Muscle of leg (tissue), 16 donors: ENCODE data around the gene TTBK2. TPM values are rescaled to one million over a fixed set of nuclear protein-coding genes. Genes with fewer than 3 reads are reported as not detected.
"Not testable (repeated sequence)": the region's sequence is repeated elsewhere in the genome, so short reads cannot be mapped to it uniquely, and the experiment has no call there.

Source experiments
- DNase-seq: peaks from one replicate; pipeline ENCODE4 v3.0.0; 2013
- H3K27ac ChIP-seq: one replicate; pipeline ENCODE4 v1.5.1; 2013; ENCODE audit warnings: mild to moderate bottlenecking, low read length, control low read depth
- H3K27me3 ChIP-seq: one replicate; pipeline ENCODE4 v1.6.1; 2013; ENCODE audit warnings: low read length; ENCODE audit not compliant: control insufficient read depth, insufficient read depth
- H3K36me3 ChIP-seq: one replicate; pipeline ENCODE4 v1.6.1; 2013; ENCODE audit warnings: low read length; ENCODE audit not compliant: control insufficient read depth, insufficient read depth
- H3K4me1 ChIP-seq: one replicate; pipeline ENCODE4 v1.6.1; 2013; ENCODE audit warnings: low read length; ENCODE audit not compliant: control insufficient read depth, insufficient read depth
- H3K4me3 ChIP-seq: one replicate; pipeline ENCODE4 v1.5.1; 2013; ENCODE audit warnings: low read length, control low read depth
- H3K9me3 ChIP-seq: replicated peaks from 2 replicates; pipeline ENCODE4 v1.6.1; 2013; ENCODE audit warnings: low read depth, low read length; ENCODE audit not compliant: control insufficient read depth
- WGBS: methylation state at CpG from one replicate; pipeline ENCODE4 v1.1.5; 2013; ENCODE audit warnings: missing lambda C conversion rate; ENCODE audit not compliant: insufficient coverage; 5-methylcytosine and 5-hydroxymethylcytosine counted together
- long read RNA-seq, 11 donors: transcript quantifications; one replicate each; lab custom pipeline, GENCODE V29; 2026
- polyA plus RNA-seq, 8 donors: library from polyadenylated mRNA; unstranded; fragments of 120-200 nt; gene quantifications; one replicate each; pipeline versions ENCODE4 v1.2.1 to v1.2.3, GENCODE V29; 2013; ENCODE audit warnings: inconsistent platforms in 1 of 8, low replicate concordance in 1 of 8; ENCODE audit not compliant: insufficient read length in 8 of 8, insufficient read depth in 1 of 8
- total RNA-seq: library from RNA; stranded (reverse); fragments of 120-200 nt; gene quantifications from one replicate; pipeline ENCODE4 v1.2.4, GENCODE V29; 2013

TTBK2 gene
- 11.3 TPM for total RNA-seq
- polyA plus RNA-seq = 10 to 100 TPM in 5 of 8 donors, 1 to 10 TPM in 3; 6.5 to 12.9 (median 12.1) TPM
- long read RNA-seq, donor 1 = 0 reads
- long read RNA-seq, donor 2 = 0 reads
- long read RNA-seq, donor 3, full-length matches to known transcripts = 1 of 1 reads
- long read RNA-seq, donor 3, partial matches to known transcripts = 0 of 1 reads
- long read RNA-seq, donor 3, other reads (novel, unspliced or antisense) = 0 of 1 reads
- long read RNA-seq, donor 4 = 0 reads
- long read RNA-seq, donor 5 = 0 reads
- long read RNA-seq, donor 6 = 0 reads
- long read RNA-seq, donor 7 = 0 reads
- long read RNA-seq, donor 8 = 0 reads
- long read RNA-seq, donor 9 = 0 reads
- long read RNA-seq, donor 10, partial matches to known transcripts = 0 of 1 reads
- long read RNA-seq, donor 10, other reads (novel, unspliced or antisense) = 0 of 1 reads
- long read RNA-seq, donor 11 = 0 reads

DNA sequence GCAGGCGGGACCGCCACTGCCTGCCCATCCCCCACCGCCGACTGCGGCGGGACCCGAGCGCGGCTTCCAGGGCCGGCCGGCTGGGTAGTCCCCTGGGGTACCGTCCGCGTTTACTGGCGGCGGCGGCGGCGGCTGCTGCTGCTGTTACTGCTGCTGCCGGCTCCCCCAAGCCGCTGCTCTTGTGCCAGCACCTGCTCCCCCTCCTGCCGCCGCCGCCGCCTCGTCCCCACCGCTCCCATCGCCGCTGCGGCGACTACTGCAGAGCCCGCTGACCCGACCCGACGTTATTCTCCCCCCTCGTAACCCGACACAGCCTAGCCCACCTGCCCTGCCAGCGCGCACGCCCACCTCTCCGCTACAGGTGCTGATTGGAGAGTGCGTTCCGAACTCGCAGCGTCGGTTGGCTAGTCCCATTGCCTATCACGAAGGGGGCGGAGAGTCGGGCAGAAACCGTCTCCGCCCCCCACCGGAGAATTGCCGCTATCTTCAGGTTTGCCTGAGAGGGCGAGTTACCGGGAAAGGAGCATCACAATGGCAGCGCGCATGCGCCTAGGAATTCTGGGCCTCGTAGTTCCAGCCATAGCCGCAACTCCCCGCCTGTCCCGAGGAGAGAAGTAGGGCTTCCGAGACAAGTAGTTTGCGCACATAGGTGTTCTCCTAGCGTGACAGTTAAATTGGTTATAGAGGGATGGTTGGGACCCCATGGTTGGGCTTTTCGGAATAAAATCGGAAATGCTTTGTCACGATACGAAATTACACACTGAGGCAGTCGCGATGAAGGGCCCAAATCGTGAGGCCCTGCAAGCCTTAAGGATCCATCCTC lies at the start of gene TTBK2:
TTBK2 (minus strand) TSS at position 260 of the 823 bp plus-strand sequence. CDS start 42,161 bp downstream, outside the sequence.
- peaks cover 8% of the 10 kb centered on the region for H3K4me1 ChIP-seq
- H3K9me3 ChIP-seq = no peaks in the 10 kb centered on the region
- peak; percentile 100 for DNase-seq
- H3K4me3 ChIP-seq = peak within 1 kb of the TSS; percentile 82
- H3K36me3 ChIP-seq = no peaks in the 10 kb centered on the region
- under 1% methylated on average over 70 of the region's 72 CpGs for WGBS
- peak within 1 kb of the TSS; percentile 93 for H3K27ac ChIP-seq
- H3K27me3 ChIP-seq = no peaks in the 10 kb centered on the region

DNA sequence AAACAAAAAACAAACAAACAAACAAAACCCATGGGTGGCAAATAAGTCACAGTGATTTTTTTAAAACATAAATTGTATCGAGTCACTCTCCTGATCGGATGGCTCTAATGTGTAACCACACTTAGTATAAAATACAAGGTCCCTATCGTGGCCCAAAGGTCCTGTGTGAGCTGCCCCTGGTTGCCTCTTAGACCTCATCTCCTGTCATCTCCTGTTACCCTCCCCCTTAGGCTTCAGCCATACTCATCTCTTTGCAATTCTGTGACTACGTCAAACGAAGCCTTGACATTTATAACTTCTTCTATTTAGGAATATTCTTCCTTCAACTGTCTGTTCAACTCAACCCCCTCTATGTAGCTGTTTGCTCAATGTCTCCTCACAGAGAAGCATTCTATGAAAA lies 43.9 kb upstream of the TTBK2 start:
- no peaks in the 10 kb centered on the region for H3K9me3 ChIP-seq
- no peak for DNase-seq
- no peak overlapping the region for H3K4me3 ChIP-seq
- WGBS = 95% methylated on average over 5 of the region's 5 CpGs
- no peak overlapping the region for H3K27ac ChIP-seq
- H3K4me1 ChIP-seq = no peaks in the 10 kb centered on the region
- H3K27me3 ChIP-seq = no peaks in the 10 kb centered on the region
- H3K36me3 ChIP-seq = peaks cover 51% of the 10 kb centered on the region

DNA sequence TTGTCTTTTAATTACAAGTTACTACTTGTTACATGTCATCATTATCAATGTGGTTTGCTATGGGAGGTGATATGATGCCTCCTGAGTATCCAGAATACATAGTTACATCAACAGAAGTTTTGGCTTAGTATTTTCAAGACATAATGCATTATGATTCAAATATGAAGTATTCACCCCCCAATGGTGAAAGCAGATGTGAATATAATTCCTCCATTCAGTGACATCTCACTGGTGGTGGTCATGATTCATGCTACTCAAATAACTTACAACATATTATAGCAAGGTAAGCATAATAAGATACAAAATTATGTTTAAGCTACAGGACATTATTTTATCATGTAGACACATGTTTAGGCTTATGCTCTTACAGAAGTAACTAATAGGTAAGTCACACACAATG lies 34.9 kb upstream of the TTBK2 start:
- Histone ChIP-seq H3K9me3 (no peaks in the 10 kb centered on the region), H3K27me3 (no peaks in the 10 kb centered on the region), H3K4me1 (no peaks in the 10 kb centered on the region), H3K36me3 (peaks cover 63% of the 10 kb centered on the region), H3K4me3 (no peak overlapping the region), H3K27ac (no peak overlapping the region)
- DNase-seq = no peak

DNA sequence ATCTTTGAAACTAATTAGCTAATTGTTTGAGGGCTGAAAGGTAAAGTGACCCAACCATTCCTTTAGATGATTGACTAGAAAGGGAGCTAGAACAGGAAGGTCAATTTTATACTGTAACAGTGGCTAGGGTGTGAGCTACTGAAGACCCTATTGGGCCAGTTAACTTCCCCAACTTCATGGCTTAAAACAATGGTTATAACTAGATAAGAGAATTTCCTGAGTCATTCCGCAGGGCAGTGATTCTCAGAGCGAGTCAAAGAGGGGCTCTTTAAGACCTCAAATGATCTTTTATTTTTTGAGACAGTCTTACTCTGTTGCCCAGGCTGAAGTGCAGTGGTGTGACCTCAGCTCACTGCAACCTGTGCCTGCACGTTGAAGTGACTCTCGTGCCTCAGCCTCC lies 33.7 kb upstream of the TTBK2 start:
- no peak overlapping the region for H3K4me3 ChIP-seq
- peaks cover 61% of the 10 kb centered on the region for H3K36me3 ChIP-seq
- no peak overlapping the region for H3K27ac ChIP-seq
- no peaks in the 10 kb centered on the region for H3K9me3 ChIP-seq
- DNase-seq = no peak
- WGBS = 81% methylated on average over 4 of the region's 4 CpGs
- H3K27me3 ChIP-seq = no peaks in the 10 kb centered on the region
- no peaks in the 10 kb centered on the region for H3K4me1 ChIP-seq

DNA sequence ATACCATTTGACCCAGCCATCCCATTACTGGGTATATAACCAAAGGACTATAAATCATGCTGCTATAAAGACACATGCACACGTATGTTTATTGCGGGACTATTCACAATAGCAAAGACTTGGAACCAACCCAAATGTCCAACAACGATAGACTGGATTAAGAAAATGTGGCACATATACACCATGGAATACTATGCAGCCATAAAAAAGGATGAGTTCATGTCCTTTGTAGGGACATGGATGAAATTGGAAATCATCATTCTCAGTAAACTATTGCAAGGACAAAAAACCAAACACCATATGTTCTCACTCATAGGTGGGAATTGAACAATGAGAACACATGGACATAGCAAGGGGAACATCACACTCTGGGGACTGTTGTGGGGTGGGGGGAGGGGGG lies 28.3 kb upstream of the TTBK2 start:
- peaks cover 52% of the 10 kb centered on the region for H3K36me3 ChIP-seq
- H3K4me3 ChIP-seq, DNase-seq, H3K27ac ChIP-seq, H3K4me1 ChIP-seq, H3K27me3 ChIP-seq, H3K9me3 ChIP-seq: not testable (repeated sequence)
- WGBS = no CpG with 5 or more reads among the region's 3 CpGs

DNA sequence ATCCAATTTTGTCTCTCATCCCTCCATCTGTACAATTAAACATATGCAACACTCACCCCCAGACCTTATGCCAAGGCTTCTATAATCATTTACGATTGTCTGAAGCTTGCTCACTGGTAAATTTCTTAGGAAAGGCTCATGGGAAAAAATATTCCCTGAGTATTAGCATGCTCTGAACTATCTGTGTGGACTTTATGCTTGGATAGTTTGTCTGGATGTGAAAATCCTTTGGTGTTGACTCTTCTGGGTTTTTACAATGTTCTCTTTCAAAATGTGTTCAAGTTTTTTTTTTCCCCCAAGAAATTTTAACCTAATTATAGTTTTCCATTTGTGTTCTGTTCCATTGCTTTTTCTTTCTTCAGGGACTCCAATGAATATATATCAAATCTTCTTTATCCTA lies 19.9 kb upstream of the TTBK2 start:
- H3K36me3 ChIP-seq = peaks cover 9% of the 10 kb centered on the region
- no peaks in the 10 kb centered on the region for H3K9me3 ChIP-seq
- WGBS = no CpG with 5 or more reads among the region's 1 CpG
- no peak for DNase-seq
- no peaks in the 10 kb centered on the region for H3K27me3 ChIP-seq
- H3K27ac ChIP-seq = no peak overlapping the region
- no peak overlapping the region for H3K4me3 ChIP-seq
- H3K4me1 ChIP-seq = no peaks in the 10 kb centered on the region

DNA sequence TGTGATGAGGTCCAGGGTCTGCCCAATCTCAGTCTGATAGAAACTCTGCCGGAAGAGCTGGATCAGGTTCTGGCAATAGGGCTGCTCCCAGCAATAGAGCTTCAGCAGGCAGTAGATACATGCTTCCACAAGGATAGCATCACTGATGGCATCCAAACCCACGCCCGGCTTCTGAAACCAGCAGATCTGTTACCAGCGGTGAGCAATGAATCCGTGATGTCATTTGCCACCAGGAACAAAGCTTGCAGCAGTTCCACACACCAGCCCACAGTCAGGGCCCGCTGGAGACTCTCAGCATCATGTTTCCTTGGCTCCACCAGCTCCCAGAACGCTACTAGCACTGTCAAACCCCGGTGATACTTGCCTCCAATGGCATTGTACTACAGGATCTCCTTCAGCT lies 19.3 kb upstream of the TTBK2 start:
- peaks cover 5% of the 10 kb centered on the region for H3K36me3 ChIP-seq
- no peak for DNase-seq
- WGBS = 84% methylated on average over 8 of the region's 8 CpGs

DNA sequence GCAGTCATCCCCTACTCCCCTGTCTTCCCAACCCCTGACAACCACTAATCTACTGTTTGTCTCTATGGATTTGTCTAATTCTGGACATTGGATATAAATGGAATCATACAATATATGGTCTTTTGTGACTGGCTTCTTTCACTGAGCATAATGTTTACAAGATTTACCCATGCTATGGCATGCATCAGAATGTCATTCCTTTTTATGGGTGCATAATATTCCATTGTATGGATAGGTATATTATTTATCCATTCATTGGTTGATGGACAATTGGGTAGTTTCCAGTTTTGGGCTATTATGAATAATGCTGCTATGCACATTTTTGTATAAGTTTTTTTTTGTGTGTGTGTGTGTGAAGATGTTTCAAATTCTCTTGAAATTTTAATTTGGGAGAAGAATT lies 16.6 kb upstream of the TTBK2 start:
- H3K4me3 ChIP-seq = no peak overlapping the region
- no peaks in the 10 kb centered on the region for H3K4me1 ChIP-seq
- no peak for DNase-seq
- no peaks in the 10 kb centered on the region for H3K36me3 ChIP-seq
- no peaks in the 10 kb centered on the region for H3K27me3 ChIP-seq
- no peaks in the 10 kb centered on the region for H3K9me3 ChIP-seq
- H3K27ac ChIP-seq = no peak overlapping the region

More for the DNA sequence above, 19.3 kb upstream of the TTBK2 start:
- Histone ChIP-seq H3K27me3 (no peaks in the 10 kb centered on the region), H3K9me3 (no peaks in the 10 kb centered on the region), H3K27ac (no peak overlapping the region), H3K4me1 (no peaks in the 10 kb centered on the region), H3K4me3 (no peak overlapping the region)

DNA sequence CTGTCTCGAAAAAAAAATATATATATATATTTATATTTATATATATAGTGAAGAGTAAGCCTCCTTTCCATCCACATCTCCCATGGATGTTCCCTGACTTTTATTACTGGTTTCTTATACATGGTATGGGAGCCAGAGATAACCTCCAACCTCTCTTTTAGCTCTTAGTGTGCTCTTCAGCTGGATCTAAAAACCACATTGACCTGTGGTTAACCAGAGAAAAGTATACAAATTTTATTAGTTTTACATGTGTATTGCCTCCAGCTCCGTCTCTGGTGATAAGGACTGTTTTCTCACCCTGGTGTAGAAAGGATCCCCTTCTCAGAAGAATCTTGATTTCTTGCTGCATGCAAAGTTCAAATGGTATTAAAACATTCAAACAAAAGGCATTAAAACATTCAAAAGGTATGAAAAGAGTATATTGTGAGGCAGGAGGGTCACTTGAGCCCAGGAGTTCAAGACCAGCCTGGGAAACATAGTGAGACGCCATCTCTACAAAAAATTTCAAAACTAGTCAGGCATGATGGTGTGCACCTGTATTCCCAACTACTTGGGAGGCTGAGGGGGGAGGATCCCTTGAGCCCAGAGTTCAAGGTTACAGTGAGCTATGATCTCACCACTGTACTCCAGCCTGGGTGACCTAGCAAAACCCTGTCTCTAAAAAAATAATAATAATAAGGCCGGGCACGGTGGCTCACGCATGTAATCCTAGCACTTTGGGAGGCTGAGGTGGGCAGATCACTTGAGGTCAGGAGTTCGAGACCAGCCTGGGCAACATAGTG lies 13.5 kb upstream of the TTBK2 start:
- no peak overlapping the region for H3K4me3 ChIP-seq
- no peak overlapping the region for H3K27ac ChIP-seq
- no peaks in the 10 kb centered on the region for H3K4me1 ChIP-seq
- DNase-seq = no peak
- 100% methylated on average over 2 of the region's 7 CpGs for WGBS
- no peaks in the 10 kb centered on the region for H3K36me3 ChIP-seq
- no peaks in the 10 kb centered on the region for H3K27me3 ChIP-seq
- H3K9me3 ChIP-seq = no peaks in the 10 kb centered on the region
